GM12878 (cell line): ENCODE data around the gene LMX1A. TPM values are rescaled to one million over a fixed set of nuclear protein-coding genes. Genes with fewer than 3 reads are reported as not detected.

ENCODE experiments used
- ATAC-seq: fragments of 200-7000 bp; cut with Tn5 transposase; 3 replicates; pipeline ENCODE4 v1.9.1; 2020; ENCODE audit warnings: mild to moderate bottlenecking, moderate library complexity
- BruUV-seq: library from RNA; stranded (reverse); fragments of 400-500 nt; replicated peaks from 2 replicates; lab custom pipeline; 2021; lab: Mats Ljungman, UMichigan
- CTCF ChIA-PET: fragments of 300-600 bp; sonication (Branson Sonifier 250); formaldehyde crosslinking; extraction: SDS; loops from one replicate; lab custom pipeline; 2021; ENCODE audit warnings: inconsistent platforms; lab: Yijun Ruan, JAX
- POLR2A ChIA-PET: fragments of 350-600 bp; formaldehyde crosslinking; extraction: SDS; loops from one replicate; lab custom pipeline; 2021; ENCODE audit warnings: inconsistent platforms; lab: Charles Lee
- RAD21 ChIA-PET: fragments of 300-600 bp; sonication (Branson Sonifier 250); formaldehyde crosslinking; loops from one replicate; lab custom pipeline; 2023; ENCODE audit warnings: antibody characterized with exemption; ENCODE audit not compliant: unreplicated experiment; lab: Charles Lee
- SMC1A ChIA-PET: fragments of 300-600 bp; sonication (Branson Sonifier 250); formaldehyde crosslinking; loops from one replicate; lab custom pipeline; 2023; ENCODE audit not compliant: unreplicated experiment, uncharacterized antibody; lab: Charles Lee
- DNase-seq: peaks from one replicate; pipeline ENCODE4 v3.0.0-alpha.2; 2011; ENCODE audit warnings: low read depth, low spot score
- FAIRE-seq: peaks from 3 replicates; lab custom pipeline; 2011; peaks lifted over from hg19 to GRCh38; lab: Jason Lieb, UNC
- H2AFZ ChIP-seq: 2 replicates; pipeline ENCODE4 v1.6.0; 2011; ENCODE audit warnings: low read depth, low read length, control low read depth; ENCODE audit not compliant: control insufficient read depth
- H3K27ac ChIP-seq: 2 replicates; pipeline ENCODE4 v1.5.1; 2011; ENCODE audit warnings: control low read depth; ENCODE audit not compliant: control insufficient read depth, insufficient read depth
- H3K27me3 ChIP-seq, 2 experiments: replicated peaks in 1 of 2; 2 replicates each; pipeline versions ENCODE4 v1.6.0 to v1.6.1; 2011; ENCODE audit warnings: low read length in 1 of 2; ENCODE audit not compliant: control insufficient read depth in 2 of 2, insufficient read depth in 2 of 2
- H3K36me3 ChIP-seq, 2 experiments: 2 replicates each; pipeline ENCODE4 v1.5.1; 2011; ENCODE audit warnings: low read length in 1 of 2; ENCODE audit not compliant: control insufficient read depth in 2 of 2, insufficient read depth in 2 of 2
- H3K4me1 ChIP-seq: 2 replicates; pipeline ENCODE4 v1.6.1; 2011; ENCODE audit warnings: mild to moderate bottlenecking, low read length, moderate library complexity, mixed read lengths; ENCODE audit not compliant: control insufficient read depth, insufficient read depth
- H3K4me2 ChIP-seq: 2 replicates; pipeline ENCODE4 v1.6.0; 2011; ENCODE audit warnings: control low read depth; ENCODE audit not compliant: control insufficient read depth, insufficient read depth
- H3K4me3 ChIP-seq: fragments of 200-600 bp; sonication (generic); 2 replicates; pipeline ENCODE4 v1.5.1; 2016
- H3K79me2 ChIP-seq: 2 replicates; pipeline ENCODE4 v1.6.0; 2011; ENCODE audit warnings: low read length; ENCODE audit not compliant: control insufficient read depth, insufficient read depth
- H3K9ac ChIP-seq: 2 replicates; pipeline ENCODE4 v1.8.0; 2011; ENCODE audit warnings: low read length, control low read depth, mixed read lengths; ENCODE audit not compliant: control insufficient read depth, insufficient read depth
- H3K9me3 ChIP-seq: replicated peaks from 3 replicates; pipeline ENCODE4 v1.5.1; 2011; ENCODE audit warnings: mild to moderate bottlenecking, low read length; ENCODE audit not compliant: control insufficient read depth, insufficient read depth
- H4K20me1 ChIP-seq: 2 replicates; pipeline ENCODE4 v1.6.0; 2011; ENCODE audit not compliant: control insufficient read depth, insufficient read depth
- CBFB ChIP-seq: IDR thresholded peaks from 2 replicates; pipeline ENCODE4 v1.6.1; 2016; ENCODE audit warnings: antibody characterized with exemption, low read depth
- ESRRA ChIP-seq: IDR thresholded peaks from 2 replicates; pipeline ENCODE4 v1.6.1; 2012; ENCODE audit warnings: mild to moderate bottlenecking, low read length, improper control_type of control experiment
- ETV6 ChIP-seq, 2 experiments: fragments of 450-650 bp in 1 of 2; IDR thresholded peaks in 1 of 2; conservative IDR thresholded peaks in 1 of 2; 2 replicates each; pipeline ENCODE4 v1.6.1; 2014; ENCODE audit warnings: antibody characterized with exemption in 1 of 2, borderline replicate concordance in 1 of 2, low read depth in 1 of 2, mild to moderate bottlenecking in 1 of 2, moderate library complexity in 1 of 2
- FOS ChIP-seq: IDR thresholded peaks from 3 replicates; pipeline ENCODE4 v1.6.1; 2011; ENCODE audit warnings: borderline replicate concordance; ENCODE audit not compliant: insufficient read length; ENCODE audit errors: extremely low read depth
- MEF2A ChIP-seq: IDR thresholded peaks from 2 replicates; pipeline ENCODE4 v1.6.1; 2011; ENCODE audit warnings: low read depth, mild to moderate bottlenecking, low read length, moderate library complexity; ENCODE audit not compliant: insufficient read depth
- MYB ChIP-seq: fragments of 150-350 bp; IDR thresholded peaks from 2 replicates; pipeline ENCODE4 v1.6.1; 2014; ENCODE audit warnings: mild to moderate bottlenecking, low read depth, low read length, borderline replicate concordance
- NFIC ChIP-seq: IDR thresholded peaks from 2 replicates; pipeline ENCODE4 v1.6.1; 2012; ENCODE audit warnings: low read depth, mild to moderate bottlenecking, inconsistent platforms, low read length, moderate library complexity
- NFYA ChIP-seq: IDR thresholded peaks from 2 replicates; pipeline ENCODE4 v1.6.1; 2011; ENCODE audit warnings: low read depth, mild to moderate bottlenecking, low read length, improper control_type of control experiment, borderline replicate concordance
- POLR2AphosphoS5 ChIP-seq: IDR thresholded peaks from 2 replicates; pipeline ENCODE4 v1.6.1; 2011; ENCODE audit warnings: mild to moderate bottlenecking, low read length, inconsistent platforms
- PRDM15 ChIP-seq: fragments of 450-650 bp; formaldehyde crosslinking; IDR thresholded peaks from 2 replicates; pipeline ENCODE4 v1.4.0; 2020; ENCODE audit warnings: mild to moderate bottlenecking, moderate library complexity
- SUPT20H ChIP-seq: IDR thresholded peaks from 2 replicates; pipeline ENCODE4 v1.6.1; 2011; ENCODE audit warnings: low read depth, mild to moderate bottlenecking, low read length, moderate library complexity, borderline replicate concordance; ENCODE audit not compliant: control insufficient read depth
- WRNIP1 ChIP-seq: IDR thresholded peaks from 2 replicates; pipeline ENCODE4 v1.6.1; 2011; ENCODE audit warnings: low read depth, low read length, improper control_type of control experiment, borderline replicate concordance
- ZSCAN29 ChIP-seq: fragments of 450-650 bp; IDR thresholded peaks from 2 replicates; pipeline ENCODE4 v1.6.1; 2017; ENCODE audit warnings: mild to moderate bottlenecking, moderate library complexity
- WGBS: methylation state at CpG from one replicate; pipeline ENCODE4 v1.1.6; 2016; ENCODE audit warnings: low lambda C conversion rate; ENCODE audit not compliant: insufficient replicate concordance, insufficient coverage; ENCODE audit errors: missing lambda C conversion rate; 5-methylcytosine and 5-hydroxymethylcytosine counted together
- in situ Hi-C: fragments of 300-500 bp; cut with MboI; formaldehyde crosslinking; loops from 9 replicates; pipeline ENCODE4 v1.14.3; 2018; ENCODE audit warnings: mixed read lengths
- intact Hi-C: fragments of 100-400 bp; cut with micrococcal nuclease; formaldehyde crosslinking; loops from one replicate; pipeline ENCODE4 v1.14.2; 2022; ENCODE audit not compliant: unreplicated experiment
- polyA plus RNA-seq, 11 experiments: library from polyadenylated mRNA; depleted of rRNA in 4 of 11; unstranded in 6 of 11; stranded (reverse) in 5 of 11; fragments of >200 nt; fragmentation: Nextera tagmentation in 4 of 11; fragmentation: Illumina TruSeq in 1 of 11; extraction: Ambion mirVana in 4 of 11; extraction: Trizol in 1 of 11; gene quantifications; 1 replicate in 1 of 11; 2 replicates in 10 of 11; pipeline versions ENCODE4 v1.2.1 to v1.2.3, GENCODE V29; 2011 to 2016; ENCODE audit warnings: inconsistent platforms in 2 of 11, missing spikeins in 2 of 11, low read depth in 1 of 11
- total RNA-seq, 4 experiments: library from RNA; depleted of rRNA in 3 of 4; stranded (reverse); fragments of >200 nt in 3 of 4; fragmentation: Illumina TruSeq in 1 of 4; extraction: Trizol in 1 of 4; gene quantifications; 2 replicates each; pipeline versions ENCODE4 v1.2.1 to v1.2.3, GENCODE V29; 2013 to 2021
- TF ChIP-seq, protein P1 (sequence below): fragments of 450-650 bp; IDR thresholded peaks from 2 replicates; pipeline ENCODE4 v1.6.1; 2016; ENCODE audit warnings: mild to moderate bottlenecking

The LMX1A gene
- total and polyA plus RNA-seq, 10 of the 15 experiments (the other 5 are each of a cell fraction or from before 2014, with no cell fraction given) = not detected

- no peaks in the 10 kb centered on the region for H4K20me1 ChIP-seq
- H3K27ac ChIP-seq = no peak overlapping the region
- no peaks in the 10 kb centered on the region for H3K4me1 ChIP-seq
- WGBS = 23% methylated on average over 4 of the region's 4 CpGs
- H3K9ac ChIP-seq = no peak overlapping the region
- ChIA-PET CTCF (no interaction called here), SMC1A (interaction anchor here (1.2 kb wide), 1 partner anchor 109 kb away, joined by 3 read pairs; no protein-coding TSS in a partner anchor)
- H3K36me3 ChIP-seq = no peaks in the 10 kb centered on the region
- no TSS peak for BruUV-seq
- DNase-seq = no peak
- no peak overlapping the region for H3K4me2 ChIP-seq
- in situ Hi-C loops = no loop called here
- no peak overlapping the region for H2AFZ ChIP-seq
- TF ChIP-seq POLR2AphosphoS5 = no peak
- no peak for TF ChIP-seq ETV6 (conservative IDR thresholded peaks at IDR 0.05 in 1 of 2, IDR thresholded peaks at IDR 0.05 in 1 of 2; ENCODE audit: borderline replicate concordance in 1 of 2, low read depth in 1 of 2)
- no peak for TF ChIP-seq ESRRA
- no peak for TF ChIP-seq SUPT20H
- TF ChIP-seq, protein P1, sequence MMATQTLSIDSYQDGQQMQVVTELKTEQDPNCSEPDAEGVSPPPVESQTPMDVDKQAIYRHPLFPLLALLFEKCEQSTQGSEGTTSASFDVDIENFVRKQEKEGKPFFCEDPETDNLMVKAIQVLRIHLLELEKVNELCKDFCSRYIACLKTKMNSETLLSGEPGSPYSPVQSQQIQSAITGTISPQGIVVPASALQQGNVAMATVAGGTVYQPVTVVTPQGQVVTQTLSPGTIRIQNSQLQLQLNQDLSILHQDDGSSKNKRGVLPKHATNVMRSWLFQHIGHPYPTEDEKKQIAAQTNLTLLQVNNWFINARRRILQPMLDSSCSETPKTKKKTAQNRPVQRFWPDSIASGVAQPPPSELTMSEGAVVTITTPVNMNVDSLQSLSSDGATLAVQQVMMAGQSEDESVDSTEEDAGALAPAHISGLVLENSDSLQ = no peak
- no peak for TF ChIP-seq NFYA
- TF ChIP-seq PRDM15 = no peak
- TF ChIP-seq MYB = no peak
- no peak for TF ChIP-seq FOS
- TF ChIP-seq NFIC = no peak
- TF ChIP-seq ZSCAN29 = no peak
- no peak for TF ChIP-seq CBFB
- no peak for TF ChIP-seq MEF2A
- no peak for TF ChIP-seq WRNIP1
- TF ChIP-seq, all 136 proteins: peak for 0
- no peak overlapping the region for H3K4me3 ChIP-seq
- RAD21 ChIA-PET = no interaction called here
- no peaks in the 10 kb centered on the region for H3K79me2 ChIP-seq
- ATAC-seq = no peak
- POLR2A ChIA-PET = no interaction called here
- no peaks in the 10 kb centered on the region; a peak in 1 of 4 replicates for H3K27me3 ChIP-seq
- intact Hi-C loops = no loop called here
- no peaks in the 10 kb centered on the region for H3K9me3 ChIP-seq
- FAIRE-seq = no peak
Observed at GRCh38 chr1:165241952-165242351, 114.6 kb downstream of the LMX1A start.
